Upper lobe of left lung (tissue), 6 donors: ENCODE data around the gene CNGB1. TPM values are rescaled to one million over a fixed set of nuclear protein-coding genes. Genes with fewer than 3 reads are reported as not detected.

Experiments
- ATAC-seq, 2 donors: fragments of 200-7000 bp; cut with Tn5 transposase; one replicate each; pipeline ENCODE4 v1.9.1; 2022; ENCODE audit warnings: mild to moderate bottlenecking in 2 of 2, moderate library complexity in 2 of 2; ENCODE audit not compliant: low FRiP score in 2 of 2
- DNase-seq, 2 donors: peaks; one replicate each; pipeline ENCODE4 v3.0.0-alpha.2; 2019 to 2020
- H3K27ac ChIP-seq, 4 donors: fragments of 200-600 bp; sonication (generic); one replicate each; pipeline ENCODE4 v1.5.1; 2016 to 2019
- H3K27me3 ChIP-seq, 4 donors: fragments of 200-600 bp; sonication (generic); one replicate each; pipeline ENCODE4 v1.5.1; 2017 to 2019
- H3K36me3 ChIP-seq, 4 donors: fragments of 200-600 bp; sonication (generic); one replicate each; pipeline ENCODE4 v1.5.1; 2016 to 2019
- H3K4me1 ChIP-seq, 4 donors: fragments of 200-600 bp; sonication (generic); one replicate each; pipeline ENCODE4 v1.5.1; 2018 to 2019
- H3K4me3 ChIP-seq, 4 donors: fragments of 200-600 bp; sonication (generic); one replicate each; pipeline ENCODE4 v1.5.1; 2017 to 2019; ENCODE audit warnings: mild to moderate bottlenecking in 2 of 4, moderate library complexity in 1 of 4
- H3K9me3 ChIP-seq, 4 donors: fragments of 200-600 bp; sonication (generic); one replicate each; pipeline ENCODE4 v1.5.1; 2018 to 2019
- EP300 ChIP-seq, 4 donors: sonication (generic); formaldehyde crosslinking; IDR thresholded peaks; one replicate each; pipeline ENCODE4 v1.5.1; 2017; ENCODE audit warnings: antibody characterized with exemption in 4 of 4, control low read depth in 2 of 4
- POLR2A ChIP-seq, 4 donors: fragments of 450-650 bp; IDR thresholded peaks; one replicate each; pipeline ENCODE4 v1.5.1; 2016 to 2017; ENCODE audit warnings: antibody characterized with exemption in 4 of 4, mild to moderate bottlenecking in 2 of 4
- POLR2AphosphoS5 ChIP-seq, 2 donors: sonication (generic); formaldehyde crosslinking; IDR thresholded peaks; one replicate each; pipeline ENCODE4 v1.5.1; 2017; ENCODE audit warnings: antibody characterized with exemption in 2 of 2
- WGBS, 2 donors: methylation state at CpG; one replicate each; pipeline ENCODE4 v1.1.5; 2017 to 2018; 5-methylcytosine and 5-hydroxymethylcytosine counted together
- total RNA-seq, 6 donors: library from RNA; depleted of rRNA in 4 of 6; stranded (reverse); fragments of >200 nt in 4 of 6; gene quantifications; one replicate each; pipeline versions ENCODE4 v1.1.0 to v1.2.1, GENCODE V29; 2016 to 2021
- TF ChIP-seq, protein P1 (sequence below), 6 experiments: fragments of 450-650 bp in 4 of 6; fragments of 200-600 bp in 2 of 6; sonication (generic) in 2 of 6; IDR thresholded peaks; one replicate each; pipeline ENCODE4 v1.5.1; 2016 to 2019; ENCODE audit warnings: antibody characterized with exemption in 6 of 6
- donor health status: DM: no; HTN: no; CAD: no; lungs with moderate emphysema.
- donor health status: DM: no; HTN: yes; CAD: no; lungs with severe emphysema.

CNGB1 gene
- total RNA-seq, 6 donors from 2014 or later, result 0.06 to 0.39 TPM; not detected in 4

DNA sequence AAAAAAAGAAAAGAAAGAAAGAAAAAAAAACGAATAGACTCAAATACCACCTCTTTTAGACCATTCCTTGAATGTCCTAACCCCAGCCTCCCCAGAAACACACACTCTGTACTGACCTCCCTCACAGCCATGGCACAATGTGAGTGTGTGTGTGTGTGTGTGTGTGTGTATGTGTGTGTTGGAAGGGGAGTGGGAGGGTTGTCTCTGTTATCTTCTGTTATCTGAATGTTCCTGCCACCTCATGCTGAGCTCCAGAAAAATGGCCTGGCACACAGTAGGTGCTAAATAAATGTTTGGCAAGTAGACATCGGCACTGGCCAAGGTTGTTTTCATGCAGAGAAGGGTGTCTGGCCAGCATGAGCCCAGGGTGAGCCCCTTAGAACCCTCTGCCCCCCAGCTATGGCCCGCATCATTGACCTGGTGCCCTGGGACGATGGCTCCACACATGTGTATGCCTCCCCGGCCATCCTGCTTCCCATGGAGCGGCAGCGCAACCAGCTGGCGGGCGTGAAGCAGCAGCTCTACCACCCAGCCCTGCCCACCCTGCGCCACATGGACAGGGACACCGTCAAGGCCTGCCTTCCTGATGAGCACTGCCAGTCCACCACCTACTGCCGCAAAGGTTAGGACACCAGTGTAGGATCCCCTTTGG lies 6.6 kb upstream of the CNGB1 start:
- Histone ChIP-seq H3K4me3 (no peak overlapping the region), H3K36me3 (no peaks in the 10 kb centered on the region), H3K27me3 (no peaks in the 10 kb centered on the region), H3K9me3 (no peaks in the 10 kb centered on the region), H3K4me1 (no peaks in the 10 kb centered on the region), H3K27ac (no peak overlapping the region)
- ATAC-seq, result no peak
- DNase-seq, result peak in 1 of 2 donors; percentile 58
- WGBS, 2 donors, result 81 to 90% methylated on average over 12 of the region's 12 CpGs
- TF ChIP-seq POLR2A (IDR thresholded peaks at IDR 0.05), result no peak
- TF ChIP-seq POLR2AphosphoS5 (IDR thresholded peaks at IDR 0.05), result no peak
- TF ChIP-seq, protein P1, sequence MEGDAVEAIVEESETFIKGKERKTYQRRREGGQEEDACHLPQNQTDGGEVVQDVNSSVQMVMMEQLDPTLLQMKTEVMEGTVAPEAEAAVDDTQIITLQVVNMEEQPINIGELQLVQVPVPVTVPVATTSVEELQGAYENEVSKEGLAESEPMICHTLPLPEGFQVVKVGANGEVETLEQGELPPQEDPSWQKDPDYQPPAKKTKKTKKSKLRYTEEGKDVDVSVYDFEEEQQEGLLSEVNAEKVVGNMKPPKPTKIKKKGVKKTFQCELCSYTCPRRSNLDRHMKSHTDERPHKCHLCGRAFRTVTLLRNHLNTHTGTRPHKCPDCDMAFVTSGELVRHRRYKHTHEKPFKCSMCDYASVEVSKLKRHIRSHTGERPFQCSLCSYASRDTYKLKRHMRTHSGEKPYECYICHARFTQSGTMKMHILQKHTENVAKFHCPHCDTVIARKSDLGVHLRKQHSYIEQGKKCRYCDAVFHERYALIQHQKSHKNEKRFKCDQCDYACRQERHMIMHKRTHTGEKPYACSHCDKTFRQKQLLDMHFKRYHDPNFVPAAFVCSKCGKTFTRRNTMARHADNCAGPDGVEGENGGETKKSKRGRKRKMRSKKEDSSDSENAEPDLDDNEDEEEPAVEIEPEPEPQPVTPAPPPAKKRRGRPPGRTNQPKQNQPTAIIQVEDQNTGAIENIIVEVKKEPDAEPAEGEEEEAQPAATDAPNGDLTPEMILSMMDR (IDR thresholded peaks at IDR 0.05), result no peak
- TF ChIP-seq EP300 (IDR thresholded peaks at IDR 0.05), result no peak

DNA sequence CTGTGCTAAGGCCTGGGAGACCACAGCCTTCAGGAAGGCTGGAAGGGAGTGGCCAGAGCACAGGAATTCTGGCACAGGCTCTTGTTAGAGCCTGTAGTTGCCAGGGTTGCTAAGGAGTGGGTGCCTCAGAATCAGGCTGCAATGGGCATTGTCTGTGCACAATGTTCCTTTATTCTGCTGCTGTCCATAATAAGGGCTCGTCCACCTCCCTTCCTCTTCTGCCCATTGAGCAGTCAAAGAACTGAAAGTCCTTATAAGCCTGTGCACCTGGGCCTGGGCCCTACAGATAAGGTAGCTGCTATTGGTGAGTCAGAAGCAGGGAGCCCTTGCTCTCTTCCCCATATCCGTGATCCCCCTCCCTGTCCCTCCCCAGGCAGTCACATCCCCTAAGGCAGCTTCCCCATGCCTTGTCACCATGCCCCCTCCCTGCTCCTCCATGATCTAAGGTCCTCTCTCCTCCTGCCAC lies 5.4 kb upstream of the CNGB1 start:
- DNase-seq, result no peak
- no peak for TF ChIP-seq POLR2AphosphoS5 (IDR thresholded peaks at IDR 0.05)
- no peak for TF ChIP-seq POLR2A (IDR thresholded peaks at IDR 0.05)
- TF ChIP-seq, protein P1 (IDR thresholded peaks at IDR 0.05), result no peak
- TF ChIP-seq EP300 (IDR thresholded peaks at IDR 0.05), result no peak
- Histone ChIP-seq H3K36me3 (no peaks in the 10 kb centered on the region), H3K27me3 (no peaks in the 10 kb centered on the region), H3K4me3 (no peak overlapping the region), H3K27ac (no peak overlapping the region), H3K9me3 (no peaks in the 10 kb centered on the region), H3K4me1 (no peaks in the 10 kb centered on the region)
- ATAC-seq, result peak; percentile 33 to 70
- 57 to 58% methylated on average over 2 of the region's 2 CpGs for WGBS, 2 donors

DNA sequence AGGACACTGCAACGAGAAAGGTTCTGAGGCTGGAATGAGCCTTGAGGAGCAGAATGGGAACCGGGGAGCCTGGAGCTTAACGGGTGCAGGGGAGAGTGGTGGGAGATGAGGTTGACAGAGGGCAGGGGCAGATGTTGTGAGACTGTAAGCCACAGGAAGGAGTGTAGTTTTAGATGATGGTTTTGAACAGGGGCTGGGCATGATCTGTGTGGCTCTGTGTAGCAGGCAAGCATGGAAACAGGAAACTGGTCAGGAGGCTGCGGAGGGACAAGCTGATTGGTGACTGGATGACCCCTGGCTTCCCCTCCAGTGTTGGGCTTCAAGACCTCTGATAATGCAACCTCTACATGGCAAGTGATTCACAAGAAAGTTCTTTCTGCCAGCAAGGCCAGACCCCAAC lies 1.4 kb upstream of the CNGB1 start:
- Histone ChIP-seq H3K27ac (no peak overlapping the region), H3K27me3 (no peaks in the 10 kb centered on the region), H3K4me3 (no peak overlapping the region), H3K4me1 (no peaks in the 10 kb centered on the region), H3K9me3 (no peaks in the 10 kb centered on the region), H3K36me3 (no peaks in the 10 kb centered on the region)
- 70 to 75% methylated on average over 4 of the region's 4 CpGs for WGBS, 2 donors
- TF ChIP-seq POLR2A (IDR thresholded peaks at IDR 0.05), result no peak
- TF ChIP-seq POLR2AphosphoS5 (IDR thresholded peaks at IDR 0.05), result no peak
- TF ChIP-seq EP300 (IDR thresholded peaks at IDR 0.05), result no peak
- TF ChIP-seq, protein P1 (IDR thresholded peaks at IDR 0.05), result no peak
- no peak for DNase-seq
- no peak for ATAC-seq

DNA sequence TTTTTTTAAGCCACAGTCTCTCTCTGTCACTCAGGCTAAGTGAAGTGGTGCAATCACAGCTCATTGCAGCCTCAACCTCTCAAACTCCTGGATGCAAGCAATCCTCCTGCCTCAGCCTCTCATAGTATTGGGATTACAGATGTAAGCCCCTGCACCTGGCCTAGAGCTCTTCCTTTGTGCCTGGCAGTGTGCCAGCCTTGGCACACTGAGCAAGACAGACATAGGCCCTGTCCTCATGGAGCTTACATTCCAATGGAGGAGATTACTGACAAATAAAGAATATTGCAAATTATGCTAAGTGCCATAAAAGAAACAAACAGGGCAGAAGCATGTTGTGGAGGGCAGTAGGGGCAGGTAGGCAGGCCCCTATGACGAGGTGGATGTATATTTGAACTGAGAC lies 920 bp upstream of the CNGB1 start:
- no peaks in the 10 kb centered on the region for H3K27me3 ChIP-seq
- no peak overlapping the region for H3K27ac ChIP-seq
- no peaks in the 10 kb centered on the region for H3K9me3 ChIP-seq
- no peaks in the 10 kb centered on the region for H3K36me3 ChIP-seq
- TF ChIP-seq POLR2A (IDR thresholded peaks at IDR 0.05), result no peak
- TF ChIP-seq, protein P1 (IDR thresholded peaks at IDR 0.05), result no peak
- no peak for TF ChIP-seq EP300 (IDR thresholded peaks at IDR 0.05)
- ATAC-seq, result no peak
- H3K4me1 ChIP-seq, result no peaks in the 10 kb centered on the region
- WGBS, 2 donors, result 77 to 93% methylated on average over 1 of the region's 1 CpG
- H3K4me3 ChIP-seq, result no peak overlapping the region
- no peak for DNase-seq

DNA sequence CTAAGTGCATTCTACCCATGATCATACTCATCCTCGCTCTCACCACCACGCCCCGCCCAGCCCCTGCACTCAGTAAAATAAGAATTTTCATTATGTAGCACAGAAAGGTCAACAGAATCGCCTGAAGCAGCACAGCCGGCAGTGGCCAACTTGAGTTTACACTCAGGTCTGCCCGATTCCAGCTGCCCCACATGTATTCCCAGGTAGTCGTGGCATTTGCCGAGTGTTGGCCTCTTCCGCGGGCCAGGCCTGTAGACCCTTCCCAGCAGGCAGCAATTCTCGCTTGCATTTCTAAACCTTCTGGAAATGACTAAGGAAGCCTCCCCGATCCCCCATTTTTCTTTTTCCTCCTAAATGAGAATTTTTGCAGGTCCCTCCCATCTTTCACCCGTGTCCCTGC lies 609 bp downstream of the CNGB1 start:
- H3K4me3 ChIP-seq, result no peak overlapping the region
- DNase-seq, result no peak
- H3K4me1 ChIP-seq, result no peaks in the 10 kb centered on the region
- WGBS, 2 donors, result 79 to 80% methylated on average over 13 of the region's 13 CpGs
- ATAC-seq, result no peak
- H3K36me3 ChIP-seq, result no peaks in the 10 kb centered on the region
- no peak for TF ChIP-seq EP300 (IDR thresholded peaks at IDR 0.05)
- no peak for TF ChIP-seq POLR2A (IDR thresholded peaks at IDR 0.05)
- H3K27me3 ChIP-seq, result no peaks in the 10 kb centered on the region
- H3K27ac ChIP-seq, result no peak overlapping the region
- no peaks in the 10 kb centered on the region for H3K9me3 ChIP-seq
